ENCODE results near the gene ERF. TPM values are rescaled to one million over a fixed set of nuclear protein-coding genes. Genes with fewer than 3 reads are reported as not detected.

Gene ERF
- total and polyA plus RNA-seq, 10 of the 15 experiments (the other 5 are each of a cell fraction or from before 2014, with no cell fraction given), result 0.02 to 51.8 (median 14.4) TPM

- TF ChIP-seq, protein P1, sequence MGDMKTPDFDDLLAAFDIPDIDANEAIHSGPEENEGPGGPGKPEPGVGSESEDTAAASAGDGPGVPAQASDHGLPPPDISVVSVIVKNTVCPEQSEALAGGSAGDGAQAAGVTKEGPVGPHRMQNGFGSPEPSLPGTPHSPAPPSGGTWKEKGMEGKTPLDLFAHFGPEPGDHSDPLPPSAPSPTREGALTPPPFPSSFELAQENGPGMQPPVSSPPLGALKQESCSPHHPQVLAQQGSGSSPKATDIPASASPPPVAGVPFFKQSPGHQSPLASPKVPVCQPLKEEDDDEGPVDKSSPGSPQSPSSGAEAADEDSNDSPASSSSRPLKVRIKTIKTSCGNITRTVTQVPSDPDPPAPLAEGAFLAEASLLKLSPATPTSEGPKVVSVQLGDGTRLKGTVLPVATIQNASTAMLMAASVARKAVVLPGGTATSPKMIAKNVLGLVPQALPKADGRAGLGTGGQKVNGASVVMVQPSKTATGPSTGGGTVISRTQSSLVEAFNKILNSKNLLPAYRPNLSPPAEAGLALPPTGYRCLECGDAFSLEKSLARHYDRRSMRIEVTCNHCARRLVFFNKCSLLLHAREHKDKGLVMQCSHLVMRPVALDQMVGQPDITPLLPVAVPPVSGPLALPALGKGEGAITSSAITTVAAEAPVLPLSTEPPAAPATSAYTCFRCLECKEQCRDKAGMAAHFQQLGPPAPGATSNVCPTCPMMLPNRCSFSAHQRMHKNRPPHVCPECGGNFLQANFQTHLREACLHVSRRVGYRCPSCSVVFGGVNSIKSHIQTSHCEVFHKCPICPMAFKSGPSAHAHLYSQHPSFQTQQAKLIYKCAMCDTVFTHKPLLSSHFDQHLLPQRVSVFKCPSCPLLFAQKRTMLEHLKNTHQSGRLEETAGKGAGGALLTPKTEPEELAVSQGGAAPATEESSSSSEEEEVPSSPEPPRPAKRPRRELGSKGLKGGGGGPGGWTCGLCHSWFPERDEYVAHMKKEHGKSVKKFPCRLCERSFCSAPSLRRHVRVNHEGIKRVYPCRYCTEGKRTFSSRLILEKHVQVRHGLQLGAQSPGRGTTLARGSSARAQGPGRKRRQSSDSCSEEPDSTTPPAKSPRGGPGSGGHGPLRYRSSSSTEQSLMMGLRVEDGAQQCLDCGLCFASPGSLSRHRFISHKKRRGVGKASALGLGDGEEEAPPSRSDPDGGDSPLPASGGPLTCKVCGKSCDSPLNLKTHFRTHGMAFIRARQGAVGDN (IDR thresholded peaks at IDR 0.05), result no peak
These were observed 19.2 kb upstream of the ERF start (continued) for GRCh38 chr19:42274065-42274682.

GRCh38 chr19:42273407-42274064 is 18.6 kb upstream of the ERF start:
- intact Hi-C loops (cut with micrococcal nuclease; ENCODE audit: unreplicated experiment) (no loop called here), in situ Hi-C loops (cut with MboI) (no loop called here)
- Histone ChIP-seq H3K79me2 (ENCODE audit: control insufficient read depth, insufficient read depth, low read length) (peaks cover 34% of the 10 kb centered on the region), H3K27me3 (replicated peaks in 1 of 2; ENCODE audit: control insufficient read depth in 2 of 2, insufficient read depth in 2 of 2, low read length in 1 of 2) (no peaks in the 10 kb centered on the region), H3K27ac (ENCODE audit: control insufficient read depth, insufficient read depth) (no peak overlapping the region), H3K36me3 (ENCODE audit: control insufficient read depth in 2 of 2, insufficient read depth in 2 of 2, low read length in 1 of 2) (peaks cover 3 to 19% of the 10 kb centered on the region in 2 experiments; a peak in 3 of 4 replicates), H3K4me2 (ENCODE audit: control insufficient read depth, insufficient read depth) (no peak overlapping the region), H4K20me1 (ENCODE audit: control insufficient read depth, insufficient read depth) (no peaks in the 10 kb centered on the region; the same call in 1 of the 2 replicates), H3K9ac (ENCODE audit: control insufficient read depth, insufficient read depth, low read length) (no peak overlapping the region), H2AFZ (ENCODE audit: control insufficient read depth, low read depth, low read length) (no peak overlapping the region), H3K9me3 (replicated peaks; ENCODE audit: control insufficient read depth, insufficient read depth, low read length) (no peaks in the 10 kb centered on the region), H3K4me1 (ENCODE audit: control insufficient read depth, insufficient read depth, low read length) (peaks cover 29% of the 10 kb centered on the region), H3K4me3 (no peak overlapping the region)
- BruUV-seq (replicated peaks), result no TSS peak
- ChIA-PET CTCF (no interaction called here), SMC1A (ENCODE audit: uncharacterized antibody, unreplicated experiment) (no interaction called here), RAD21 (ENCODE audit: unreplicated experiment) (no interaction called here), POLR2A (interaction anchor here (0.6 to 1.0 kb wide), 2 partner anchors 31 to 63 kb away, joined by 3 to 4 read pairs; partner anchors contain the start of gene GSK3A)
- no peak for DNase-seq (ENCODE audit: low read depth, low spot score)
- WGBS (ENCODE audit: insufficient coverage, insufficient replicate concordance, low lambda C conversion rate, missing lambda C conversion rate), result 93% methylated on average over 43 of the region's 43 CpGs
- no peak for TF ChIP-seq LARP7 (IDR thresholded peaks at IDR 0.05)
- no peak for TF ChIP-seq BCL11A (IDR thresholded peaks at IDR 0.05; ENCODE audit: low read depth, low read length)
- no peak for TF ChIP-seq SMAD1 (IDR thresholded peaks at IDR 0.05; ENCODE audit: low read depth, partially characterized antibody)
- TF ChIP-seq NKRF (conservative IDR thresholded peaks at IDR 0.05), result no peak
- no peak for TF ChIP-seq BACH1 (IDR thresholded peaks at IDR 0.05; ENCODE audit: borderline replicate concordance)
- TF ChIP-seq ELK1 (IDR thresholded peaks at IDR 0.05; ENCODE audit: low read depth, low read length), result no peak
- TF ChIP-seq, protein P2, sequence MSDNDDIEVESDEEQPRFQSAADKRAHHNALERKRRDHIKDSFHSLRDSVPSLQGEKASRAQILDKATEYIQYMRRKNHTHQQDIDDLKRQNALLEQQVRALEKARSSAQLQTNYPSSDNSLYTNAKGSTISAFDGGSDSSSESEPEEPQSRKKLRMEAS (IDR thresholded peaks at IDR 0.05; ENCODE audit: low read depth, low read length), result no peak
- TF ChIP-seq ZNF622 (IDR thresholded peaks at IDR 0.05), result no peak
- no peak for TF ChIP-seq CBFB (IDR thresholded peaks at IDR 0.05; ENCODE audit: low read depth)
- no peak for TF ChIP-seq HCFC1 (IDR thresholded peaks at IDR 0.05; ENCODE audit: low read length)
- TF ChIP-seq POU2F2 (IDR thresholded peaks at IDR 0.05; ENCODE audit: borderline replicate concordance, low read depth, low read length), result no peak
- no peak for TF ChIP-seq BHLHE40 (IDR thresholded peaks at IDR 0.05; ENCODE audit: borderline replicate concordance in 1 of 2, low read depth in 2 of 2, low read length in 1 of 2)
- no peak for TF ChIP-seq PAX8 (IDR thresholded peaks at IDR 0.05)
- no peak for ATAC-seq
- no peak for FAIRE-seq
